ENCODE results near the gene MSRB3. TPM values are rescaled to one million over a fixed set of nuclear protein-coding genes. Genes with fewer than 3 reads are reported as not detected.

MSRB3 gene
- total and polyA plus RNA-seq, 4 donors = 1.0 to 5.2 (median 3.1) TPM

DNA sequence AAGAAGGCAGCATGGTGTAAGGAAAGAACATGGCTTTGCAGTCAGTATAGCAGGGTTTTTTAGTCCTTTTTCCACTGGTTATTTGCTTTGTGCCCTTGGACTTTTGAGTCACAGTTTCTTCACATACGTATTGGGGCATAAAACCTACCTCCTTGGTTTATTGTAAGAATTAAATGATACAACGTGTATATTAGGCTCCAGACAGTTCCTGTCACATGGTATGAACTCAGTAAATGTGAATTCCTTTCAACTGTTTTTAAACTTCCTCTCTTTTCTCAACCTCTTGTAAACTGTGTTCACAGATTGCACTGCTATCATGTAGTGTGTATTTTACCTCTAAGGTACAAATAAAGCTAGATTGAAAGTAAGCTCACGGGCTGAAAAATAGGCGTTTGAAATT lies 29.5 kb downstream of the MSRB3 start:
- H3K9ac ChIP-seq (ENCODE audit: low read depth in 1 of 2, low read length in 2 of 2) = no peak overlapping the region
- DNase-seq (ENCODE audit: low spot score) = no peak
- peaks cover 0 to 6% (median 0%) of the 10 kb centered on the region in 4 donors for H3K4me1 ChIP-seq (ENCODE audit: control insufficient read depth in 4 of 4, insufficient read depth in 4 of 4, low read length in 3 of 4)
- WGBS = 43% methylated on average over 4 of the region's 4 CpGs
- H3K4me3 ChIP-seq (ENCODE audit: low read depth in 1 of 3, low read length in 3 of 3) = no peak overlapping the region
- H3K36me3 ChIP-seq (ENCODE audit: control insufficient read depth in 4 of 4, insufficient read depth in 3 of 4, low read depth in 1 of 4, low read length in 3 of 4) = no peaks in the 10 kb centered on the region
- H3K27ac ChIP-seq (ENCODE audit: low read depth in 1 of 2, low read length in 2 of 2) = no peak overlapping the region
- TF ChIP-seq JUND (IDR thresholded peaks at IDR 0.05) (no peak), HNF4A (conservative IDR thresholded peaks at IDR 0.05) (no peak)
- TF ChIP-seq, protein P1, sequence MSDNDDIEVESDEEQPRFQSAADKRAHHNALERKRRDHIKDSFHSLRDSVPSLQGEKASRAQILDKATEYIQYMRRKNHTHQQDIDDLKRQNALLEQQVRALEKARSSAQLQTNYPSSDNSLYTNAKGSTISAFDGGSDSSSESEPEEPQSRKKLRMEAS (IDR thresholded peaks at IDR 0.05) = no peak
- TF ChIP-seq, protein P2, sequence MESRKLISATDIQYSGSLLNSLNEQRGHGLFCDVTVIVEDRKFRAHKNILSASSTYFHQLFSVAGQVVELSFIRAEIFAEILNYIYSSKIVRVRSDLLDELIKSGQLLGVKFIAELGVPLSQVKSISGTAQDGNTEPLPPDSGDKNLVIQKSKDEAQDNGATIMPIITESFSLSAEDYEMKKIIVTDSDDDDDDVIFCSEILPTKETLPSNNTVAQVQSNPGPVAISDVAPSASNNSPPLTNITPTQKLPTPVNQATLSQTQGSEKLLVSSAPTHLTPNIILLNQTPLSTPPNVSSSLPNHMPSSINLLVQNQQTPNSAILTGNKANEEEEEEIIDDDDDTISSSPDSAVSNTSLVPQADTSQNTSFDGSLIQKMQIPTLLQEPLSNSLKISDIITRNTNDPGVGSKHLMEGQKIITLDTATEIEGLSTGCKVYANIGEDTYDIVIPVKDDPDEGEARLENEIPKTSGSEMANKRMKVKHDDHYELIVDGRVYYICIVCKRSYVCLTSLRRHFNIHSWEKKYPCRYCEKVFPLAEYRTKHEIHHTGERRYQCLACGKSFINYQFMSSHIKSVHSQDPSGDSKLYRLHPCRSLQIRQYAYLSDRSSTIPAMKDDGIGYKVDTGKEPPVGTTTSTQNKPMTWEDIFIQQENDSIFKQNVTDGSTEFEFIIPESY (IDR thresholded peaks at IDR 0.05) = no peak
- no peaks in the 10 kb centered on the region for H3K27me3 ChIP-seq (ENCODE audit: control insufficient read depth in 4 of 4, insufficient read depth in 4 of 4, low read length in 3 of 4)
- H3K9me3 ChIP-seq (ENCODE audit: control insufficient read depth in 4 of 4, low read length in 3 of 4) = no peaks in the 10 kb centered on the region

DNA sequence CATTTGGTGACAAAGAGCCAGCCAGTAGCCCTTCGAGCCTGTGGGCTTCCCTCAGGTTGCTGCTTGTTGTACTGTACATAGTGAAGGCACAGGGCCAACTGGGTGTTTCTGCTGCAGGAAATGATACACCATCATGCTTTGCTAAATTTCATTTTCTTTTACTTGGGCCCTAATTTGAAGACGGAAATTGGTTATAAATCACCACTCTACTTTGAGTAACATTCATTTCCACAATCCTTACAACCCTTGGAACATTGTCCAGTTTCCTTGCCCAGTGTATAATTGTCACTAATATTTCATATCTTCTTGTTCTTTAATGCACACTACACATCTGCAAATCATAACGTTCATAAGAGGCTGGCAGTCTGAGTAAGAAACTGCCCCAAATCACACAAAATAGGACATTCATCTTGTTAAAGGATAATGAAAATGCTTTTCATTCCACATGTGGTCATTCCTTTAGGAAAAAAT lies 30.2 kb downstream of the MSRB3 start:
- Histone ChIP-seq H3K27ac (ENCODE audit: low read depth in 1 of 2, low read length in 2 of 2) (no peak overlapping the region), H3K9ac (ENCODE audit: low read depth in 1 of 2, low read length in 2 of 2) (no peak overlapping the region), H3K4me3 (ENCODE audit: low read depth in 1 of 3, low read length in 3 of 3) (no peak overlapping the region), H3K36me3 (ENCODE audit: control insufficient read depth in 4 of 4, insufficient read depth in 3 of 4, low read depth in 1 of 4, low read length in 3 of 4) (no peaks in the 10 kb centered on the region), H3K27me3 (ENCODE audit: control insufficient read depth in 4 of 4, insufficient read depth in 4 of 4, low read length in 3 of 4) (no peaks in the 10 kb centered on the region), H3K9me3 (ENCODE audit: control insufficient read depth in 4 of 4, low read length in 3 of 4) (no peaks in the 10 kb centered on the region), H3K4me1 (ENCODE audit: control insufficient read depth in 4 of 4, insufficient read depth in 4 of 4, low read length in 3 of 4) (peaks cover 0 to 6% (median 0%) of the 10 kb centered on the region in 4 donors)
- DNase-seq (ENCODE audit: low spot score) = no peak
- WGBS = 65% methylated on average over 3 of the region's 3 CpGs
- TF ChIP-seq TAF1 (conservative IDR thresholded peaks at IDR 0.05) (no peak), FOXA2 (IDR thresholded peaks at IDR 0.05) (no peak), NR2F2 (IDR thresholded peaks at IDR 0.05) (no peak), GABPA (IDR thresholded peaks at IDR 0.05 in 1 of 2, conservative IDR thresholded peaks at IDR 0.05 in 1 of 2) (no peak), FOXA1 (IDR thresholded peaks at IDR 0.05) (no peak), RXRA (IDR thresholded peaks at IDR 0.05) (no peak), YY1 (IDR thresholded peaks at IDR 0.05) (no peak), HNF4G (IDR thresholded peaks at IDR 0.05) (no peak), SP1 (IDR thresholded peaks at IDR 0.05) (no peak)
- TF ChIP-seq, protein P3, sequence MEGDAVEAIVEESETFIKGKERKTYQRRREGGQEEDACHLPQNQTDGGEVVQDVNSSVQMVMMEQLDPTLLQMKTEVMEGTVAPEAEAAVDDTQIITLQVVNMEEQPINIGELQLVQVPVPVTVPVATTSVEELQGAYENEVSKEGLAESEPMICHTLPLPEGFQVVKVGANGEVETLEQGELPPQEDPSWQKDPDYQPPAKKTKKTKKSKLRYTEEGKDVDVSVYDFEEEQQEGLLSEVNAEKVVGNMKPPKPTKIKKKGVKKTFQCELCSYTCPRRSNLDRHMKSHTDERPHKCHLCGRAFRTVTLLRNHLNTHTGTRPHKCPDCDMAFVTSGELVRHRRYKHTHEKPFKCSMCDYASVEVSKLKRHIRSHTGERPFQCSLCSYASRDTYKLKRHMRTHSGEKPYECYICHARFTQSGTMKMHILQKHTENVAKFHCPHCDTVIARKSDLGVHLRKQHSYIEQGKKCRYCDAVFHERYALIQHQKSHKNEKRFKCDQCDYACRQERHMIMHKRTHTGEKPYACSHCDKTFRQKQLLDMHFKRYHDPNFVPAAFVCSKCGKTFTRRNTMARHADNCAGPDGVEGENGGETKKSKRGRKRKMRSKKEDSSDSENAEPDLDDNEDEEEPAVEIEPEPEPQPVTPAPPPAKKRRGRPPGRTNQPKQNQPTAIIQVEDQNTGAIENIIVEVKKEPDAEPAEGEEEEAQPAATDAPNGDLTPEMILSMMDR (IDR thresholded peaks at IDR 0.05; ENCODE audit: low read depth, low read length, missing input control) = no peak
- TF ChIP-seq, protein P4, sequence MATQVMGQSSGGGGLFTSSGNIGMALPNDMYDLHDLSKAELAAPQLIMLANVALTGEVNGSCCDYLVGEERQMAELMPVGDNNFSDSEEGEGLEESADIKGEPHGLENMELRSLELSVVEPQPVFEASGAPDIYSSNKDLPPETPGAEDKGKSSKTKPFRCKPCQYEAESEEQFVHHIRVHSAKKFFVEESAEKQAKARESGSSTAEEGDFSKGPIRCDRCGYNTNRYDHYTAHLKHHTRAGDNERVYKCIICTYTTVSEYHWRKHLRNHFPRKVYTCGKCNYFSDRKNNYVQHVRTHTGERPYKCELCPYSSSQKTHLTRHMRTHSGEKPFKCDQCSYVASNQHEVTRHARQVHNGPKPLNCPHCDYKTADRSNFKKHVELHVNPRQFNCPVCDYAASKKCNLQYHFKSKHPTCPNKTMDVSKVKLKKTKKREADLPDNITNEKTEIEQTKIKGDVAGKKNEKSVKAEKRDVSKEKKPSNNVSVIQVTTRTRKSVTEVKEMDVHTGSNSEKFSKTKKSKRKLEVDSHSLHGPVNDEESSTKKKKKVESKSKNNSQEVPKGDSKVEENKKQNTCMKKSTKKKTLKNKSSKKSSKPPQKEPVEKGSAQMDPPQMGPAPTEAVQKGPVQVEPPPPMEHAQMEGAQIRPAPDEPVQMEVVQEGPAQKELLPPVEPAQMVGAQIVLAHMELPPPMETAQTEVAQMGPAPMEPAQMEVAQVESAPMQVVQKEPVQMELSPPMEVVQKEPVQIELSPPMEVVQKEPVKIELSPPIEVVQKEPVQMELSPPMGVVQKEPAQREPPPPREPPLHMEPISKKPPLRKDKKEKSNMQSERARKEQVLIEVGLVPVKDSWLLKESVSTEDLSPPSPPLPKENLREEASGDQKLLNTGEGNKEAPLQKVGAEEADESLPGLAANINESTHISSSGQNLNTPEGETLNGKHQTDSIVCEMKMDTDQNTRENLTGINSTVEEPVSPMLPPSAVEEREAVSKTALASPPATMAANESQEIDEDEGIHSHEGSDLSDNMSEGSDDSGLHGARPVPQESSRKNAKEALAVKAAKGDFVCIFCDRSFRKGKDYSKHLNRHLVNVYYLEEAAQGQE (IDR thresholded peaks at IDR 0.05) = no peak
- TF ChIP-seq, protein P2 (IDR thresholded peaks at IDR 0.05) = no peak

All from liver (tissue), 9 donors.